Body of pancreas (tissue), 4 donors: ENCODE data around the gene CTIF. TPM values are rescaled to one million over a fixed set of nuclear protein-coding genes. Genes with fewer than 3 reads are reported as not detected.

Experiments used
- ATAC-seq: fragments of 150-250 bp; one replicate; pipeline ENCODE4 v1.9.1; 2016
- DNase-seq, 4 donors: peaks; one replicate each; pipeline ENCODE4 v3.0.0-alpha.2; 2019
- H3K27ac ChIP-seq, 4 donors: fragments of 200-600 bp; sonication (generic); 1 replicate in 3 of 4; 2 replicates in 1 of 4; pipeline versions ENCODE4 v1.5.1 to v1.6.1; 2016 to 2019; ENCODE audit warnings: mild to moderate bottlenecking in 1 of 4, mixed read lengths in 1 of 4, moderate library complexity in 1 of 4
- H3K27me3 ChIP-seq, 2 donors: fragments of 200-600 bp; sonication (generic); one replicate each; pipeline ENCODE4 v1.6.0; 2016; ENCODE audit warnings: mild to moderate bottlenecking in 1 of 2
- H3K36me3 ChIP-seq, 2 donors: fragments of 200-600 bp; sonication (generic); replicated peaks in 1 of 2; 2 replicates each; pipeline ENCODE4 v1.5.1; 2016; ENCODE audit warnings: low read depth in 2 of 2; ENCODE audit not compliant: insufficient read depth in 1 of 2
- H3K4me1 ChIP-seq: fragments of 200-600 bp; sonication (generic); one replicate; pipeline ENCODE4 v1.6.0; 2016
- H3K4me3 ChIP-seq, 2 donors: fragments of 200-600 bp; sonication (generic); 1 replicate in 1 of 2; 2 replicates in 1 of 2; pipeline ENCODE4 v1.5.1; 2016 to 2019
- H3K9me3 ChIP-seq, 3 donors: fragments of 200-600 bp; sonication (generic); 1 replicate in 2 of 3; 2 replicates in 1 of 3; pipeline ENCODE4 v1.5.1; 2016
- CTCF ChIP-seq, 7 experiments: fragments of 450-650 bp in 4 of 7; fragments of 200-600 bp in 3 of 7; sonication (generic) in 3 of 7; IDR thresholded peaks; one replicate each; pipeline ENCODE4 v1.5.1; 2016 to 2019; ENCODE audit warnings: antibody characterized with exemption in 7 of 7
- POLR2A ChIP-seq, 3 donors: fragments of 450-650 bp; IDR thresholded peaks; one replicate each; pipeline ENCODE4 v1.6.1; 2016; ENCODE audit warnings: antibody characterized with exemption in 3 of 3, mild to moderate bottlenecking in 2 of 3
- WGBS, 2 donors: methylation state at CpG; one replicate each; pipeline ENCODE4 v1.1.5; 2017; 5-methylcytosine and 5-hydroxymethylcytosine counted together
- intact Hi-C: fragments of 100-400 bp; cut with DNase I; formaldehyde crosslinking; loops from one replicate; pipeline ENCODE4 v1.15.1; 2023
- total RNA-seq, 2 donors: library from RNA; depleted of rRNA; stranded (reverse); fragments of >200 nt; gene quantifications; one replicate each; pipeline ENCODE4 v1.1.0, GENCODE V29; 2016

The CTIF gene
- total RNA-seq, 2 donors from 2014 or later: 18.7 to 24.4 TPM

DNA sequence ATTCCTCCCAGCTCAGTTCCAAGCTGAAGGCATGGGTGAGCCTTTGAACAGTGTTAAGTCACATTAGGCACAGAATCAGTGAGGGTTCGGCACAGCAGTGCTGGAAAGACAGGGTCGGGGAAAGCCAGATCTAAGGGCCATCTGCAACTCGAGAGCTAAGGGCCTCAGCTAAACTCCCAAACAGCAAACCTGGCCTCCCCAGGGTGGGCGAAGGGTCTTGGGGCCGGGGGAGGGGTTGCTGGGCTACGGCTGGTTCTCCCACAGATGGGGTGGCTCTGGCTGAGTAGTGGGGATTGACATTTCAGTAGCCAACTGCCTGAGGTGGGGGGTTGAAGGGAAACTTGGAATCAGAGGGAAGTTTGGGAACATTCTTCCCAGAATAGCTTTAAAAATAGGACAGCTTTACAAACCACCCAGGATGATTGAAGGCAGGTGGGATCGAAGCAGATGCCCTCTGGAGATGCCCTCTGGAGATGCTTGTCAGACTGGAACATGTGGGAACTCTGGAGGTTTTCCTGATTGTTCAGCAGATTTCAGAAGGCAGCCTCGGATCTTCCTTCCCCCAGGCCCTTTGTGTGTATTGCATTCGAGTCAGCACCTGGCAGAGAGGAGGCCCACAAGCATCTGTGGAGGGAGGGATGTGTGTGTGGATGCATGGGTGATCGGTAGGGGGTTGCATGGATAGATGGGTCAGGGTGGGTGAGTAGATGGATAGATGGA lies 255.6 kb downstream of the CTIF start:
- no peak overlapping the region for H3K27ac ChIP-seq
- H3K36me3 ChIP-seq: no peaks in the 10 kb centered on the region
- H3K4me1 ChIP-seq: no peaks in the 10 kb centered on the region
- no peak for TF ChIP-seq POLR2A (IDR thresholded peaks at IDR 0.05)
- TF ChIP-seq CTCF (IDR thresholded peaks at IDR 0.05): no peak
- H3K4me3 ChIP-seq: no peak overlapping the region
- WGBS, 2 donors: 89 to 90% methylated on average over 6 to 10 of the region's 10 CpGs
- H3K27me3 ChIP-seq: no peaks in the 10 kb centered on the region
- ATAC-seq: no peak
- peak in 2 of 4 donors; percentile 1 to 4 for DNase-seq
- intact Hi-C loops: no loop called here
- no peaks in the 10 kb centered on the region for H3K9me3 ChIP-seq

DNA sequence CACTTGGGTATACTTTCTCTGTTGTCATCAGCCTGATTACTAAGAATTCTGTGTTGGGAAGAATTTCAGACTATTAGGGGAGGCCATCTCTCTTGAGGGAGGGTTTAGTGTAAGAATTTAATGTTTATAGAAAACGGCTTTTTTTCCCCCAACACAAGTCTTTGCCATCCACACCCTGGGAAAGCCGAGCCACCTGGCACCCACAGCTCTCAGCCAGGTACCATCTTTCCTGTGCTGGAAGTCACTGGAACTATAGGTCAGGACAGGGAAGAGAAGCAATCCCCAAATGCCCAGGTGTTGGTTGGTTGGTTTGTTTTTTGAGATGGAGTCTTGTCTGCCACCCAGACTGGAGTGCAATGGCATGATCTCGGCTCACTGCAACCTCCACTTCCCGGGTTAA lies 256.9 kb downstream of the CTIF start:
- intact Hi-C loops: no loop called here
- H3K4me1 ChIP-seq: no peaks in the 10 kb centered on the region
- H3K9me3 ChIP-seq: no peaks in the 10 kb centered on the region
- H3K36me3 ChIP-seq: no peaks in the 10 kb centered on the region
- no peak for TF ChIP-seq POLR2A (IDR thresholded peaks at IDR 0.05)
- no peak overlapping the region for H3K27ac ChIP-seq
- no peaks in the 10 kb centered on the region for H3K27me3 ChIP-seq
- no peak overlapping the region for H3K4me3 ChIP-seq
- no peak for ATAC-seq
- DNase-seq: peak in 1 of 4 donors; percentile 2
- 94% methylated on average over 4 of the region's 4 CpGs for WGBS, 2 donors

- ATAC-seq (no peak), DNase-seq (peak in 1 of 4 donors; percentile 2)
- Histone ChIP-seq H3K27ac (no peak overlapping the region), H3K9me3 (no peaks in the 10 kb centered on the region), H3K4me3 (no peak overlapping the region), H3K36me3 (no peaks in the 10 kb centered on the region), H3K4me1 (peaks cover 5% of the 10 kb centered on the region), H3K27me3 (no peaks in the 10 kb centered on the region)
- intact Hi-C loops: no loop called here
- TF ChIP-seq POLR2A (IDR thresholded peaks at IDR 0.05) (no peak), CTCF (IDR thresholded peaks at IDR 0.05) (no peak)
- WGBS, 2 donors: 86 to 96% methylated on average over 6 of the region's 6 CpGs
Measured at GRCh38 chr18:48796491-48797205, 257.8 kb downstream of the CTIF start.

- 68 to 86% methylated on average over 9 of the region's 9 CpGs for WGBS, 2 donors
- Histone ChIP-seq H3K9me3 (no peaks in the 10 kb centered on the region), H3K4me1 (peaks cover 17% of the 10 kb centered on the region), H3K36me3 (no peaks in the 10 kb centered on the region), H3K4me3 (no peak overlapping the region), H3K27ac (no peak overlapping the region), H3K27me3 (no peaks in the 10 kb centered on the region)
- ATAC-seq (no peak), DNase-seq (peak in 3 of 4 donors; percentile 6 to 12 (median 9))
- no peak for TF ChIP-seq CTCF (IDR thresholded peaks at IDR 0.05)
- no peak for TF ChIP-seq POLR2A (IDR thresholded peaks at IDR 0.05)
- intact Hi-C loops: no loop called here
Measured at GRCh38 chr18:48797841-48798255, 259.0 kb downstream of the CTIF start.

DNA sequence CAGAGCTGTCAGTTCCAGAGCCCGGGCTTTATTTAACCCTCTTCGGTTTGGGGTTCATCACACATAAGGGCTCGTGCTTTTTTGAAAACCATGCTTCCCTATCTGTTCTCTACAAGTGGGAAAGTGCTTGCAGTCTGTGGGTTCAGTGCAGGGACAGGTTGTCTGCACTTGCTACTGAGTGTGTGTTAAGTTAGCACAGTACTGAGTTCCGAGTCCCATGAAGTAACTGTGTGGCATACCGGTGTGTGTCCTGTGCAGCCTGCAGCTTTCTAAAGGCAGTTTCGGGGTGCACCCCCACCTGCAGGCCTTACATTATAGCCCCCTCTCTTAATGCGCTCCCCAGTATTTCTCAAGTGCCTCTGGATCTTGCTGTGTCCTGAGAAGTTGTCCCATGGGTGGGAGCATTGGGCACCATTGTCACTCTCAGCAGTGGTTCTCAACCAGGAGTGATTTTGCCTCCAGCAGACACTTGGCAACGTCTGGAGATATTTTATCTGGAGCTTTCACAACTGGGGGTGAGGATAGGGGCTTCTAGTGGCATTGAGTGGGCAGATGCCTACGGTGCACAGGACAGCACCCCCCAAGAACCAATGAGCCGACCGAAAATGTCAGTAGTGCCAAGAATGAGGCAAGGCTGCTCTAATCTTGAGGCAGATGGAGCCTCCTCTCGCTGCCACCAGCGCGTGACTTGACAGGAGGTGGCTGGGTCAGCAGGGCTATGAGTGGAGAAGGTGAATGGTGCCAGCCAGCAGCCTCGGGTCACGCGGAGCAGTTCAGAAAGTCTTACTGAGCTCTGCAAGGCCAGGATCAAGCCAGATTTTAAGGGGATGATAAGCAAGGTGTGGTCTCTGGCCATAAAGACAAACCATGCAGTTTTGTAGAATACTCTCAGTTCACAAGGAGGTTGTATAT lies 259.8 kb downstream of the CTIF start:
- no peak overlapping the region for H3K4me3 ChIP-seq
- WGBS, 2 donors: 94 to 95% methylated on average over 16 of the region's 17 CpGs
- H3K4me1 ChIP-seq: peaks cover 20% of the 10 kb centered on the region
- intact Hi-C loops: no loop called here
- no peaks in the 10 kb centered on the region for H3K36me3 ChIP-seq
- no peak for TF ChIP-seq CTCF (IDR thresholded peaks at IDR 0.05)
- no peak for TF ChIP-seq POLR2A (IDR thresholded peaks at IDR 0.05)
- no peak for ATAC-seq
- no peaks in the 10 kb centered on the region for H3K9me3 ChIP-seq
- DNase-seq: peak; percentile 1 to 8 (median 5)
- no peaks in the 10 kb centered on the region for H3K27me3 ChIP-seq
- H3K27ac ChIP-seq: no peak overlapping the region
